Measurements from ENCODE around the gene UGT1A6. TPM values are rescaled to one million over a fixed set of nuclear protein-coding genes. Genes with fewer than 3 reads are reported as not detected.
"Not testable (repeated sequence)": the region's sequence is repeated elsewhere in the genome, so short reads cannot be mapped to it uniquely, and the experiment has no call there.

The UGT1A6 gene
- total RNA-seq, 4 donors from 2014 or later, result 0.31 TPM; not detected in 3

GRCh38 chr2:233654501-233654900 lies 38.2 kb upstream of the UGT1A6 start:
- Histone ChIP-seq H3K9me3 (no peaks in the 10 kb centered on the region), H3K27me3 (no peaks in the 10 kb centered on the region), H3K36me3 (no peaks in the 10 kb centered on the region), H3K4me1 (no peaks in the 10 kb centered on the region), H3K4me3 (no peak overlapping the region), H3K27ac (no peak overlapping the region)
- intact Hi-C loops (cut with DNase I; ENCODE audit: low total_unique reads) (no loop called here), in situ Hi-C loops (cut with MboI; ENCODE audit: low sequenced_read_pairs in 4 of 4) (no loop called here)
- ATAC-seq (no peak), DNase-seq (no peak)
- TF ChIP-seq CTCF (IDR thresholded peaks at IDR 0.05 in 4 of 5, conservative IDR thresholded peaks at IDR 0.05 in 1 of 5) (no peak), POLR2A (IDR thresholded peaks at IDR 0.05) (no peak)

- ATAC-seq, result no peak
- in situ Hi-C loops (cut with MboI; ENCODE audit: low sequenced_read_pairs in 4 of 4), result no loop called here
- TF ChIP-seq CTCF (IDR thresholded peaks at IDR 0.05 in 4 of 5, conservative IDR thresholded peaks at IDR 0.05 in 1 of 5), result no peak
- TF ChIP-seq POLR2A (IDR thresholded peaks at IDR 0.05), result no peak
Measured at GRCh38 chr2:233655043-233655442, 37.6 kb upstream of the UGT1A6 start.

GRCh38 chr2:233655943-233656342 lies 36.7 kb upstream of the UGT1A6 start:
- H3K27me3 ChIP-seq; in situ Hi-C loops (cut with MboI; ENCODE audit: low sequenced_read_pairs in 4 of 4); H3K36me3 ChIP-seq; ATAC-seq; intact Hi-C loops (cut with DNase I; ENCODE audit: low total_unique reads); H3K27ac ChIP-seq; H3K9me3 ChIP-seq; DNase-seq; H3K4me3 ChIP-seq; H3K4me1 ChIP-seq: not testable (repeated sequence)

More at GRCh38 chr2:233655043-233655442, 37.6 kb upstream of the UGT1A6 start:
- no peaks in the 10 kb centered on the region for H3K27me3 ChIP-seq
- DNase-seq, result no peak
- intact Hi-C loops (cut with DNase I; ENCODE audit: low total_unique reads), result no loop called here
- H3K27ac ChIP-seq, result no peak overlapping the region
- H3K9me3 ChIP-seq, result no peaks in the 10 kb centered on the region
- no peaks in the 10 kb centered on the region for H3K36me3 ChIP-seq
- no peaks in the 10 kb centered on the region for H3K4me1 ChIP-seq
- no peak overlapping the region for H3K4me3 ChIP-seq

- no peak for ATAC-seq
- Histone ChIP-seq H3K4me1 (no peaks in the 10 kb centered on the region), H3K27me3 (no peaks in the 10 kb centered on the region), H3K9me3 (no peaks in the 10 kb centered on the region), H3K36me3 (no peaks in the 10 kb centered on the region), H3K27ac (no peak overlapping the region), H3K4me3 (no peak overlapping the region)
- in situ Hi-C loops (cut with MboI; ENCODE audit: low sequenced_read_pairs in 4 of 4), result no loop called here
- intact Hi-C loops (cut with DNase I; ENCODE audit: low total_unique reads), result no loop called here
- TF ChIP-seq CTCF (IDR thresholded peaks at IDR 0.05 in 4 of 5, conservative IDR thresholded peaks at IDR 0.05 in 1 of 5) (no peak), POLR2A (IDR thresholded peaks at IDR 0.05) (no peak)
- DNase-seq, result no peak
Measured at GRCh38 chr2:233656443-233656842, 36.2 kb upstream of the UGT1A6 start.

- H3K4me3 ChIP-seq, result no peak overlapping the region
- ATAC-seq (no peak), DNase-seq (no peak)
- intact Hi-C loops (cut with DNase I; ENCODE audit: low total_unique reads), result no loop called here
- no peak overlapping the region for H3K27ac ChIP-seq
- no peak for TF ChIP-seq POLR2A (IDR thresholded peaks at IDR 0.05)
- TF ChIP-seq CTCF (IDR thresholded peaks at IDR 0.05 in 4 of 5, conservative IDR thresholded peaks at IDR 0.05 in 1 of 5), result no peak
- H3K4me1 ChIP-seq, result no peaks in the 10 kb centered on the region
- no peaks in the 10 kb centered on the region for H3K36me3 ChIP-seq
- no peaks in the 10 kb centered on the region for H3K27me3 ChIP-seq
- H3K9me3 ChIP-seq, result no peaks in the 10 kb centered on the region
- in situ Hi-C loops (cut with MboI; ENCODE audit: low sequenced_read_pairs in 4 of 4), result no loop called here
Measured at GRCh38 chr2:233658610-233659009, 34.1 kb upstream of the UGT1A6 start.
